GM21381 (cell line): ENCODE measurements around the gene FRZB.

Experiments used
- ATAC-seq: cut with Tn5 transposase; IDR thresholded peaks from one replicate; pipeline ENCODE4 v1.9.1; 2021; ENCODE audit warnings: mild to moderate bottlenecking, moderate library complexity; ENCODE audit not compliant: unreplicated experiment

Gene FRZB

GRCh38 chr2:182804128-182804527, 62.3 kb downstream of the FRZB start:
- ATAC-seq = no peak

GRCh38 chr2:182798736-182799135, 67.7 kb downstream of the FRZB start:
- ATAC-seq = no peak

- no peak for ATAC-seq
These were observed 74.0 kb downstream of the FRZB start for GRCh38 chr2:182792441-182792840.

- no peak for ATAC-seq
These were observed 81.7 kb downstream of the FRZB start for GRCh38 chr2:182784777-182785176.

- no peak for ATAC-seq
These were observed 82.3 kb downstream of the FRZB start for GRCh38 chr2:182784058-182784706.
